DOHH2 (cell line): ENCODE results near the gene RCAN3.

Experiments used
- H3F3A ChIP-seq: fragments of 200-600 bp; sonication (generic), shearing (Covaris generic); 2 replicates; pipeline ENCODE4 v1.6.0; 2016; ENCODE audit warnings: antibody characterized with exemption, mild to moderate bottlenecking; ENCODE audit not compliant: control insufficient read depth, insufficient read depth
- H3K27ac ChIP-seq: fragments of 200-600 bp; sonication (generic); 2 replicates; pipeline ENCODE4 v1.5.1; 2014; ENCODE audit warnings: low read depth, mild to moderate bottlenecking, low read length, moderate library complexity
- H3K27me3 ChIP-seq: fragments of 200-600 bp; sonication (generic); 2 replicates; pipeline ENCODE4 v1.6.1; 2014; ENCODE audit warnings: mild to moderate bottlenecking, low read length, mixed read lengths; ENCODE audit not compliant: control insufficient read depth
- H3K36me3 ChIP-seq: fragments of 200-600 bp; sonication (generic); 2 replicates; pipeline ENCODE4 v1.6.1; 2014; ENCODE audit warnings: mild to moderate bottlenecking, low read length, moderate library complexity, mixed read lengths; ENCODE audit not compliant: control insufficient read depth
- H3K4me1 ChIP-seq: fragments of 200-600 bp; sonication (generic); 2 replicates; pipeline ENCODE4 v1.6.1; 2014; ENCODE audit warnings: mild to moderate bottlenecking, low read length, mixed read lengths; ENCODE audit not compliant: control insufficient read depth
- H3K4me2 ChIP-seq: fragments of 200-600 bp; sonication (generic); 2 replicates; pipeline ENCODE4 v1.6.0; 2014; ENCODE audit warnings: mild to moderate bottlenecking, low read length, moderate library complexity
- H3K4me3 ChIP-seq: fragments of 200-600 bp; sonication (generic); 2 replicates; pipeline ENCODE4 v1.5.1; 2014; ENCODE audit warnings: mild to moderate bottlenecking, low read length, mixed read lengths
- H3K79me2 ChIP-seq: fragments of 200-600 bp; sonication (generic); 2 replicates; pipeline ENCODE4 v1.6.1; 2014; ENCODE audit warnings: mild to moderate bottlenecking, low read length, mixed read lengths; ENCODE audit not compliant: control insufficient read depth
- H3K9me2 ChIP-seq: fragments of 200-600 bp; sonication (generic); replicated peaks from 2 replicates; pipeline ENCODE4 v1.6.1; 2014; ENCODE audit warnings: mild to moderate bottlenecking, low read length, mixed read lengths; ENCODE audit not compliant: control insufficient read depth
- H3K9me3 ChIP-seq: fragments of 200-600 bp; sonication (generic); 2 replicates; pipeline ENCODE4 v1.6.1; 2014; ENCODE audit warnings: antibody characterized with exemption, low read length, mixed read lengths; ENCODE audit not compliant: control insufficient read depth, insufficient read depth
- H4K20me1 ChIP-seq: fragments of 200-600 bp; sonication (generic); 2 replicates; pipeline ENCODE4 v1.6.0; 2014; ENCODE audit warnings: low read depth, mild to moderate bottlenecking, antibody characterized with exemption, low read length, moderate library complexity; ENCODE audit not compliant: control insufficient read depth, insufficient read depth
- CTCF ChIP-seq: fragments of 200-600 bp; sonication (generic); IDR thresholded peaks from one replicate; pipeline ENCODE4 v1.5.1; 2014; ENCODE audit warnings: antibody characterized with exemption, mild to moderate bottlenecking, low read depth, low read length; ENCODE audit not compliant: poor library complexity, severe bottlenecking
- EZH2phosphoT487 ChIP-seq: fragments of 200-600 bp; sonication (generic); IDR thresholded peaks from 2 replicates; pipeline ENCODE4 v1.6.1; 2017; ENCODE audit warnings: borderline replicate concordance, mild to moderate bottlenecking, antibody characterized with exemption, low read length, moderate library complexity, mixed read lengths

RCAN3 gene

GRCh38 chr1:24474193-24474592 is 28.4 kb upstream of the RCAN3 start:
- Histone ChIP-seq H3K4me1 (no peaks in the 10 kb centered on the region), H3K9me3 (no peaks in the 10 kb centered on the region), H3K27ac (no peak overlapping the region), H3K79me2 (no peaks in the 10 kb centered on the region), H3K36me3 (no peaks in the 10 kb centered on the region), H4K20me1 (no peaks in the 10 kb centered on the region), H3K9me2 (no peaks in the 10 kb centered on the region), H3K4me2 (no peak overlapping the region), H3K4me3 (no peak overlapping the region), H3F3A (peaks cover 3% of the 10 kb centered on the region; the same call in 1 of the 2 replicates), H3K27me3 (no peaks in the 10 kb centered on the region)
- no peak for TF ChIP-seq EZH2phosphoT487
- no peak for TF ChIP-seq CTCF

- no peaks in the 10 kb centered on the region for H4K20me1 ChIP-seq
- TF ChIP-seq EZH2phosphoT487 (no peak), CTCF (no peak)
These were observed 26.9 kb upstream of the RCAN3 start for GRCh38 chr1:24475700-24476099.

GRCh38 chr1:24476571-24476970 is 26.1 kb upstream of the RCAN3 start:
- Histone ChIP-seq H3K4me2 (no peak overlapping the region), H3K9me2 (no peaks in the 10 kb centered on the region), H3K27me3 (no peaks in the 10 kb centered on the region), H3K4me1 (peaks cover 10% of the 10 kb centered on the region), H3K27ac (no peak overlapping the region), H4K20me1 (no peaks in the 10 kb centered on the region), H3K36me3 (no peaks in the 10 kb centered on the region), H3K79me2 (no peaks in the 10 kb centered on the region), H3F3A (peaks cover 6% of the 10 kb centered on the region; the same call in 1 of the 2 replicates), H3K4me3 (no peak overlapping the region), H3K9me3 (no peaks in the 10 kb centered on the region)
- TF ChIP-seq EZH2phosphoT487 = no peak
- no peak for TF ChIP-seq CTCF

More at GRCh38 chr1:24475700-24476099, 26.9 kb upstream of the RCAN3 start:
- Histone ChIP-seq H3K27ac (no peak overlapping the region), H3K4me1 (peaks cover 2% of the 10 kb centered on the region), H3K27me3 (no peaks in the 10 kb centered on the region), H3K9me2 (no peaks in the 10 kb centered on the region), H3K79me2 (no peaks in the 10 kb centered on the region), H3K36me3 (no peaks in the 10 kb centered on the region), H3K9me3 (no peaks in the 10 kb centered on the region), H3F3A (peaks cover 6% of the 10 kb centered on the region; the same call in 1 of the 2 replicates), H3K4me3 (no peak overlapping the region), H3K4me2 (no peak overlapping the region)

GRCh38 chr1:24477309-24477708 is 25.3 kb upstream of the RCAN3 start:
- Histone ChIP-seq H3K9me2 (no peaks in the 10 kb centered on the region), H4K20me1 (no peaks in the 10 kb centered on the region), H3K27ac (no peak overlapping the region), H3K4me1 (peaks cover 18% of the 10 kb centered on the region), H3K36me3 (no peaks in the 10 kb centered on the region), H3K27me3 (no peaks in the 10 kb centered on the region), H3K4me3 (no peak overlapping the region), H3K79me2 (no peaks in the 10 kb centered on the region), H3K9me3 (no peaks in the 10 kb centered on the region), H3K4me2 (no peak overlapping the region), H3F3A (peaks cover 6% of the 10 kb centered on the region; the same call in 1 of the 2 replicates)
- TF ChIP-seq CTCF (no peak), EZH2phosphoT487 (no peak)
